HT-29 (cell line): Measurements from ENCODE around the gene OXSM. TPM values are rescaled to one million over a fixed set of nuclear protein-coding genes. Genes with fewer than 3 reads are reported as not detected.

Source experiments
- DNase-seq: peaks from one replicate; pipeline ENCODE4 v3.0.0-alpha.2; 2015; ENCODE audit warnings: low spot score
- total RNA-seq: library from RNA; depleted of rRNA; stranded (reverse); fragments of >200 nt; shearing (Covaris generic); gene quantifications from 2 replicates; pipeline ENCODE4 v1.2.3, GENCODE V29; 2014; rRNA removed

The OXSM gene
- 7.7 and 17.1 TPM in 2 replicates for total RNA-seq

DNA sequence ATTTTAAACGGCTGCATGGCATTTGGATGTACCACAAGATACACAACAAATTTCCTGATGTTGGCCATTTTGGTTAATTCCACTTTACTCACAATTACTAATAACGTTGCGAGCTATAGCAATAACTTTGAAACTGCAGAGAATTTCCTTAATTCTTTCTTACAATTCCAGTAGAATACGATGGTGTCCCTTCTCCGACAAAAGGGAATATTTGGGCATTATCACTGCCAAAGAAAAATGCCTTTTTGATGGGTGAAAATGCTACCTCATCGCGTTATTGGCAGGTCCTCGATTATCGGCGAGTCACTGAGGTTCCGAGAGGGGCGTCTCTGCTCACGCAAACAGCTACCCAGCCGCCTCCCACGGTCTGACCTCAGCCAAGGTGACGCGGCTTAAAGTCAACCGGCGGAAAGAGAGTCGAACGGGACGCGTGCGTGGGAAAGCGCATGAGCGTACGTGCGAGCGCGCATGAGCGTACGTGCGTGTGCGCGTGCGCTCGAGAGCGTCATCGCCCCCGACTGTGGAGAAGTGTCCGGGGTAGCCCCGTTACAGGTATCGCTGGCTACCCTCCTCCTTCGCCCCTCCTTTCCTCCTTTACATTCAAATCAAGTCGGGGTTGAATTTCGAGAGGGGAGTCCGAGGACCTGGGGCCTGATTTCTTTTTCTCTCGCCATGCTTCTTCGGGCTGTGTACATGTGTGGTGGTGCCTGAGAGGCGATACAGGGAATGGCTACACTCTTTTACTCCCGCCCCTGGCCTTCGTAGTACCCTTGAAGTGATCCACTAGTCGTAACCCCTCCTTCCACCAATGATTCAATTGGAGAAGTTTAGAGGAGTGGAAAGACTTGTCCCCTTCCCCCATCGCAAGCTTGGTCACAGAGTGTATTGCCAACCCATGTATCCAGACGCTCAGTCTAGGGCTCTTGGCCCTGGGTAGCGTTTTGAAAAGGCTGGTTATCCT, at the start of gene OXSM:
TSS of gene OXSM (plus strand) at position 495 of the 961 bp plus-strand sequence. CDS start 931 bp downstream, outside the sequence.
- peak; percentile 78 for DNase-seq

DNA sequence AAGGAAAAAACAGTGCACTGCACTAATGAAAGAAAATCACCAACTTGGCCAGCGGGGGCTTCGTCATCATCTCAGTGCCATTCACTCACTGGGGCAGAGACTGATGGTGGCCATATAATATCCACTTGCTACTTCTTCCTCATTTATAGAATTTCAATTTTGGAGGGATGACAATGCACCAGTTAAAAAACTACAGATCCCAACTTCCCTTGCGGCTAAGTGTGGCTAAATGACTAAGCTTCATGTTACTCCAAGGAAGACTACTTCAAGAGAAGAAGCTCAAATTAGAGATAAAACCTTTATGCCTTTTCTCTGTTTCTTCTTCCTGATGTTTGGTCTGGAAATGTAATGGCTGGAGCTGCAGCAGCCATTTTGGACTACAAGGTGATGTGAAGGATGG, 45.4 kb upstream of the OXSM start:
- no peak for DNase-seq

DNA sequence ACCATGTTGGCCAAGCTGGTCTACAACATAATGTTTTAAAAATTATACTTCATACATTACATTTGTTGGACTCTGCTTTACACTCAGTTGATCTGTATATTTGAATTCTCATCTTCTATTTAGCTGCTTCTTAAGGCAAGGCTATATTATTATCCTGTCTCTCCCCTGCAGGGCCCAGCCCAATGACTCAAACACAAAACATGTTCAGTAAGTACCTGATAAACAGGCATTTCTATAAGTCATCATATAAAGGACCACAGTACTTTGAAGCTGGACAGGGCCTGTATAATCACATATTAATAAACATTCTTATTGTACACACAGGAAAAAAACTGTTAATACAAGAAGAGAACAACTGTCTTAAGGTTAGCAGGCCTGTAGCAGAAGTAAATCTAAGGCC, 42.9 kb upstream of the OXSM start:
- DNase-seq, result no peak

DNA sequence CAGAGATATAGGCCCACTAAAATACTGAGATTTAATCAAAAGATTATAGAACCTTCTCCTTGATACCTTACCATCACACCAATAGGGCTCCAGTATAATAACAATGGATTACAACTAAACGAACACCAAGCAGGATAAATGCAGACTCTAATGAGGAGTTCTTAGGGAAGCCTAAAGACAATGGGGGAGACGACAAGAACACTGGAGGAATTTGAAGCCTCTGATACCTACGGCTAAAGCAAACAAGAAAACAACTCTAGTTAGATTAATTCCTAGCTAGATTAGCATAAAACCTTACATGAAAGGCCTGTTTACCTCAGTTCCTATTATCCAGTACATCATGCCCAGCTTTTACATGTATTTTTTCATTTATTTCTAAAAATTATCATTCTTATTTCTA, 41.7 kb upstream of the OXSM start:
- no peak for DNase-seq

DNA sequence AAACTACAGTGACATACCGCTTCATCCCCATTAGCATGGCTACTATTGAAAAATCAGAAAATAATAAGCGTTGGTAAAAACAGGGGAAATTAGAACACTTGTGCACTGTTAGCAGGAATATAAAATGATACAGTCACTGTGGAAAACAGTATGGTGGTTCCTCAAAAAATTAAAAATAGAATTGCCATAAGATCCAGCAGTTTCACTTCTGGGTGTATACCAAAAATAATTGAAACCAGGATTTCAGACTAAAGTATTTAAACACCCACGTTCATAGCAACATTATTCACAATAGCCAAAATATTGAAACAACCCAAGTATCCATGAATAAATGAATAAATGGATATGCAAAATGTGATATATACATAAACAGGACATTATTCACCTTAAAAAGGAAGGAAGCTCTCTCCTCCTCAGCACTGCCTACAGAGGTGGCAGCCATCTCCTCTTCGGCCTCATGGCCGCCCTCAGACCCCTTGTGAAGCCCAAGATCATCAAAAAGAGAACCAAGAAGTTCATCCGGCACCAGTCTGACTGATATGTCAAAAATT, 40.8 kb upstream of the OXSM start:
- no peak for DNase-seq

DNA sequence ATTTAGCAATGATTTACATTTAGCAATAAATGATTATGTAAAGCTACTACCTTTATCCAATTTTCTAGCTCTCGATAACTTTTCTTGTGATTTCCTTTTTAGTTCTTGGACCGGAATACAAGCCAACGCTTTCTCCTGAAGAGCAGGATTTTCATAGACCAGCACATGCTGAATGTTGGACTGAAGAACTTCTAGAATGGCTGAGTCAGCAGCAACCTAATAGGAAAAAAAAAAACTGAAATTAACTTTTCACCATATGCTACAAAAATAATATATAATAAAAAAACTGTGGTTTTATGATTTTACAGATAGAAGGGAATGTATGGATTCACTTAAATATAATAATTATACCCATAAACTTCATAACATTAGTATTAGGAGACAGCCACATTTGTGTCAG, 38.8 kb upstream of the OXSM start:
- DNase-seq, result no peak

DNA sequence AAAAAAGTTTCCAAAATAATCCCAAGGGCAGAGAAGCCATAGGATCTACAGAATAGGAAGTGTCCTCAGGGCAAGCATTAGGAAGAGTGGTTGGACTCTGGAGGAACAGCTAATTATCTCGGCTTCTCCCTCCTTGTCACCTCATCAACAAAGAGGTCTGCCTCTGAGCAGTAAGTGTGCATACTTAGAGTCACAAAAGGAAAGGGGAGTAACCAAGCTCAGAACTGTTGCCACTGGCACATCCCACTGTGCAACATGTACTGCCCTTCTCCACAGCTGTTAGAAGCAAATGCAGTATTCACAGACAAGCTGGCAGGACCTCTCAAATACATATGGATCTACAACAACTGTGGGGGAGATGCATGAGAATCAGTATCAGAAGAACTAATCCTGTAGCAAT, 38.2 kb upstream of the OXSM start:
- no peak for DNase-seq

DNA sequence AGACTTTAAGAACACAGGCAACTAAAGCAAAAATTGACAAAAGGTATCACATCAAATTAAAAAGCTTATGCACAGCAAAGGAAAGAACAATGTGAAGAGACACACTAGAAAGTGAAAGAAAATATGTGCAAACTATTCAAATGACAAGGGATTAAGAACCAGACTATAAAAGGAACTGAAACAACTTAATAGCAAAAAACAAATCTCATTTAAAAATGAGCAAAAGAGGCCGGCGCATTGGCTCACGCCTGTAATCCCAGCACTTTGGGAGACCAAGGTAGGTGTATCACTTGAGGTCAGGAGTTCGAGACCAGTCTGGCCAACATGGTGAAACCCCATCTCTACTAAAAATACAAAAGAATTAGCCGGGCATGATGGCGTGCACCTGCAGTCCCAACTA, 21.0 kb upstream of the OXSM start:
- DNase-seq, result no peak

DNA sequence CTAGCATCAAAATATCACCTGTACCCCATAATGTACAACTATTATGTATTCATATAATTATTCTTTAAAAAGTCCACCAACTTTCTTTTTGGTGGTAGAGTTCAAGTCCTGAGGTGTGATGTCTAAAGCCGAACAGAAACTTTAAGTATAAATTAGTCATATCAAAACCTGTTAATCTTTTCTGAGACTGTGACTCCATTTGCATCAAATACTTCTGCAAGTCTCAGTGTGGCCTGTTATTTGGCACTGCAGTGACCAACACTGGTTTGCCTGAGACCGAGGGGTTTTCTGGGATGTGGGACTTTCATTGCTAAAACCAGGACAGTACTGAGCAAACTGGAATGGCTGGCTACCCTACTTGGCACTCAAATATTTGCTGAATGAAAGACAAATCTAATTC, 14.0 kb upstream of the OXSM start:
- DNase-seq, result no peak

DNA sequence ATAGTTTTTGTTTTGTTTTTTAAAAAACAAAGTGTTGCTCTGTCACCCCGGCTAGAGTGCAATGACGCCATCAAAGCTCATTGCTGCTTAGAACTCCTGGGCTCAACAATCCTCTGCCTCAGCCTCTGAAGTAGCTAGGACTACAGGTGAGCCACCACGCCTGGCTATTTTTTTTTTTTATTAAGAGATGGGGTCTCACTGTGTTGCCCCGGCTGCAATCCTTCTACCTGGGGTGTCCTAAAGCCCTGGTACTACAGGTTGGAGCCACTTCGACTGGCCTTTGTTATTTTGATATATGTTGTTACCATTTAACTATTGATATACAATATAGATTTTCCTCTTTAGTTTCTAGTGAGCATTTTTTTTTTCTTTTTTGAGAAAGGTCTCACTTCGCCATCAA, 9.3 kb upstream of the OXSM start:
- no peak for DNase-seq

DNA sequence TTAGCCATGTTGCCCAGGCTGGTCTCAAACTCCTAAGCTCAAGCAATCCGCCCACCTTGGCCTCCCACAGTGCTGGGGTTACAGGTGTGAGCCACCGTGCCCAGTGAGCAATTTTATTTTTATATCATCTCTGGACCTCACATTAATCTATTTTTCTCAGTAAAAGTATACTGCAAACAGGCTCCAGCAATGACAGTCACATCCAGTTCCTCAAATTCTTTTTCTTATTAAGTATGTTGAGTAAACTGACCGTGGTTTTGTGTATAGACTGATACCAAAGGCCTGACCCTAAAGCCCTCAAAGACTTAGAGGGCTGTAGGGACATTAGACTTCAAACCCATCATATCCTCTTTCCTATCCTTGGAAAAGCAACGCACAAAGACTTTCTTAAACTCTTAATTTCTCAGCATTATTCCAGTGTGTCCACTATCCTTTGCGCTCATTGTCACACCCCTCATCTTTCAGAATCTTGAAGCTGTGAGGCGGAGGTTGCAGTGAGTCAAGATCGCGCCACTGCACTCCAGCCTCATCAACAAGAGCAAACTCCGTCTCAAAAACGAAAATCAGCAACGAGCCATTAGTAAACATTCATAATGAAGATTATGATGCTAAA, 8.6 kb upstream of the OXSM start:
- DNase-seq, result no peak

DNA sequence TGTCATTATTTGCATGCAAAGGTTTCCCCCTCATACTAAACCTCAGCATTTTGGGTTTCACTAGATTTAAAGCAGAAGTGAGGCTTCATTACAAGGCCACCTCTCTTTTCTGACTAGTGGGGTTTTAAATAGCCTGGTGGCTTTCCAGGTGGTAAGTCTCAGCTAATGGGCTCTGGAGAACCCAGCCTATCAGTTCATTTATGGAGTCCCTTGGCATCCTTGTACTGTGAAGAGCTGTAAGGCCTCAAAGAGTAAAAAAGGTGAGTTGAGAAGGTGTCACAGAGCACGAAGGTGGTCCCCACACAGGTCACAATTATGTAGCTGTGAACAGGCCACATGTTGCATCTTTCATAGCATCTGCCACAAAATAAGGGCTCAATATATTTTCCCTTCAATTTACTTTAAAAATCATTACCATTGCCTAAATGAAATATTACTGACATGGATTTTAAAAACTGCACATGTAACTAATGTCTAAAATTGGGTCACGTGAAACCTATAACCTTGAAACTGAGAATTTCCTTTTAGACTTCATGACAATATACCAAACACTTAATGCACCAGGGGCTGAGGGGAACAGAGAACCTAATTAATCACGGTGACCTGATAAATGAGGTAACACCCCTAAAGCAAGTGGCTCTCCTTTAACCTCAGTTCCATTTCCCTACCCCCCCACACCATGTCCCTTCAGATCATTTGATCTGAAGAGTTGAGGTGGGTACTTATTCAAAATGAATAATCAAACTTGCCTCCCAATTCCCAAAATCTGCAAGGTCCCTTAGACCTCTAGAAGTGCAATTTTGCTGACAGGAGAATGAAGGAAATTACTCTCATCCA, 7.9 kb upstream of the OXSM start:
- no peak for DNase-seq

DNA sequence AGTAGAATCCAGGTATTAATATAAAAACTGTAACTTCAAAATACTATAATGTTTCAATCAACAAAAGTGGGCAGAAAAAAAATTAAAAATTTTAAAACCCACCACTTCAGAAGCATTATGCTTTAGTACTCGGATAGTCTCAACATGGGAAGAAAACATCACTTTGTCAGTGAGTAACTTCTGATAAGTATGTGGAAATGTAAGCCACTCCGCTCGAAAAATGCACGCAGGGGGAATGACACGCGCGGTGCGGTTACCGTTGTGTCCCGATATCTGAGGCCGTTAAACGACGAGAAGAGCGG, 7.3 kb upstream of the OXSM start:
- DNase-seq, result no peak

DNA sequence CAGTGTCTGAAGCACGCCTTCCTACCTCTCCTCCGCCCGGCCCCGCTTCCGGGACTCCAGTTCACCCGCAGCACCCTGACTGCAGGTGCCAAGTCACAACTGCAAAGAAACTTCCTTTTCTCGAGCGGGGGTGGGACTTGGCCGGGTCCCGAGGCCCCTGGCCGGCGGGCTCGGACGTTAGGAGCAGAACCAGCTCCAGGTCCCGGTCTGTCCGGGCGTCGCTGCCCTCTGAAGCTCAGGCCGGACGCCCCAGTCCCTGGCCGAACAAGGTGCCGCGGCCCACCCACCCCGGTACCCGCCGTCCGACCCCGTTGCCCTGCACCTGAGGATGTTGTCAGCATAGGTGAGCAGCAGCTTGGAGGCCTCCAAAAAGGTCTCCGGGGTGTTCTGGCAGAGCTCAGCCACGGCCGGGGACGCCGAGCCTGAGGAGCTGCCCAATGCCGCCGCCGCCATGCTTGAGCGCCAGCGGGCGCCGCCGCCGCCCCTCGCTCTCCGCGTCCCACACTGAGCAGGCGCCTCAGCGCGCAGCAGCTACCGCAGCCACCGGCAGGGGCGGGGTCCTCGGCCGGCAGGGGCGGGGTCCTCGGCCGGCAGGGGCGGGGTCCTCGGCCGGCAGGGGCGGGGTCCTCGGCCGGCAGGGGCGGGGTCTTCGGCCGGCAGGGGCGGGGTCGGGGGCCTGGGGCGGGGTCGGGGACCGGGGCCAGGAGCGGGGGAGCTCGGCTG, 6.8 kb upstream of the OXSM start, which contains the start of gene NGLY1:
TSS of gene NGLY1 (minus strand) at position 506 of the 723 bp plus-strand sequence. CDS start at position 453, 53 bp downstream.
- peak; percentile 56 for DNase-seq

DNA sequence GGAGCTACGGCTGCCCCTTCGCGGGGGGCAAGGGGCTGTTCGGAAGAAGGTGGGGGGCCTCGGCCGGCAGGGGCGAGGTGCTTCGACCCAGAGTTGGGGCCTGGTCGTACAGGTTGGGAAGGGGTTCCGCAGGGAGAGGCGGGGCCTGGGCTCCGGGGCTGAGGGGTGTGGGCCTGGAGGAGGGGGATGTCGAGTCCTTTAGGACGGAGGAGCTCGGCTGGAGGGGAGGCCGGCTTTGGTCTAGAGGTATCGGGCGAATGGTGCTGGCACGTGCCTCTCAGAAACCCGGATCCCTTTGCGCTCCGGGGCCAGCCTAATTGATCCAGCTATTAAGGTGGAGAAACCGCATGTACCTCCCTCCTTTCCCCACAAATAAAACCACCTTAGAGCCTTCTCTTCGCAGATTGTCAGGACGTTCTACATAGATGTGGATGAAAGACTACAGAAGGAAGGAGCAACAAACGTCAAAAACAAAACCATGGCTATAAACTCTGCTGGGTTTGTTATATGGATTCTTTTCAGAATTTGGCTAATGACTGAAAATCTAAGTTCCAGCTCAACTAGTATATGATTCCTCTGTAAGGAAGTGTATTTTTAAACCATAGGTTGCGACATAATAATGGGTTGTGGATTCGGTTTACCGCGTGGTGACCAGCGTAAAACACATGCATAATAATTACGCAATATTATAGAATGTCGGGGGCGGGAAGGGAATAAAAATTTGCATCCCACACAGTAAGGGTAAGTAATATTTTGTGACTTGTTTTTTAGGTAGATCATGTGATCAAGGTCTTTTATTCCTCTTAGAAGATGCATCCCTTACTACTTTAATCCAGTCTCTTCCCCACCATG, 6.0 kb upstream of the OXSM start:
- peak; percentile 38 for DNase-seq

DNA sequence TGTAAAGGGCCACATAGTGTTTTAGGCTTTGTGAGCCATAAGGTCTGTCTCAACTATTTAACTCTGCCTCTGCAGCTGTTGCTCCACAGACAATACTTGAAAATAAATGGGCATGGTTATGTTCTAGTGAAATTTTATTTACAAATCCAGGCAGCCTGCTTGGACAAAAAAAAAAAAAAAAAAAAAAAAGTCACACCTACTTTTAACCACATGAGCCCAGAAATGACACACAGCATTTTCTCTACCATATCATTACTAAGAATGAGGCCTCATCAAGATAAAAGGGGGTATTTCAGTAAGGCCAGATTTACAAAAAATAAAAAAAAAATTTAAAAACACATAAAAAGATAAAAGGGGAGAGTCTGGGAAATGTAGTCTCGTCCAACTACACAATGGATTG, 4.9 kb upstream of the OXSM start:
- DNase-seq, result no peak

DNA sequence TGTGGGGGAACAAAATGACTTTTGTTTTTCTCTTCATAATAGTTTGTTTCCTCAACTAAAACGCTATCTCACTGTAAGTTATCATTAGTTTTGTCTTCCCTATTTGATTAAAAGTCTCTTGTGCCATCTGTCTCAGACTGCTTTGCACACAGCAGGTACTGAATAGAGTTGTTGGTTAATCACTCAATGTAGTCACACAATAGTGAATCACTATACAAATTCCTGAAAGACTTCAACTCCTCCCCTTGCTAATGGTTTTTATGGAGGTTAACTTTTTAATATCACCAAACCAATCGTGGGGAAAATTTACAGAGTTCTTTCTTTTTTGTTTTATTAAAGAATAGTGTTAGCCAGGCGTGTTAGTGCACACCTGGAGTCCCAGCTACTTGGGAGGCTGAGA, 4.1 kb upstream of the OXSM start:
- no peak for DNase-seq

DNA sequence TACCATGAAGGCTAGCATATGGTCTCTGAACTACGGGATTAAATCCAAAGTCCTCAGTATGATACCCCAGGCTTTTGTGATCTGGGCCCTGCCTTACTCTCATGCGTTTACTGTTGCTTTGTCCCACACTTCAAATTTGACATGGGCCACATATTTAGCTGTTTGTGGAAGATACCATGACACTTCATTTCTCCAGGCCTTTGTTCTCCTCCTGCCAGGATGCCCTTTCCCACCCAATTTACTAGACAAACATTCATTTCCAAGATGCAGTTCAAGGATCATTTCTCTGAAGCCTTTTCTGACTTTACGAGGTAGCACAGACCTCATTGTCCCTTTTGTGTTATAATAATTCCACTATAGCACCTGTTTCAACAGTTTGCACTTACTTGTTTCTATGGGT, 2.2 kb upstream of the OXSM start:
- DNase-seq, result no peak

DNA sequence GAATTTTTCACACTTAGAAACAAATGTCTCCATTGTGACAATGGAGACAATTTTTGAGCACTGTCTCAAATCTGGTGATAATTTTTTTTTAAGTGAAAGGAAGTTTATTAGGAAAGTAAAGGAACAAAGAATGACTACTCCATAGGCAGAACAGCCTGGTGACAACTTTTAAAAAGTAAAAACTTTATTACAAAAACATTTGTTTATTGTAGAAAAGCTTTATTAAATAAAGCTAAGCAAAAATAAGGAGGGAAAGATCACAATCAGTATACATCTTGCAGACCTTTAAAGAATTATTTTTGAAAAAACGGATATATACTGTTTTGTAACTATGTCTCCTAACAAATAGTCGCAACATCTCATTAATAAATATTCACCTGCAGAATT, 688 bp upstream of the OXSM start:
- no peak for DNase-seq

DNA sequence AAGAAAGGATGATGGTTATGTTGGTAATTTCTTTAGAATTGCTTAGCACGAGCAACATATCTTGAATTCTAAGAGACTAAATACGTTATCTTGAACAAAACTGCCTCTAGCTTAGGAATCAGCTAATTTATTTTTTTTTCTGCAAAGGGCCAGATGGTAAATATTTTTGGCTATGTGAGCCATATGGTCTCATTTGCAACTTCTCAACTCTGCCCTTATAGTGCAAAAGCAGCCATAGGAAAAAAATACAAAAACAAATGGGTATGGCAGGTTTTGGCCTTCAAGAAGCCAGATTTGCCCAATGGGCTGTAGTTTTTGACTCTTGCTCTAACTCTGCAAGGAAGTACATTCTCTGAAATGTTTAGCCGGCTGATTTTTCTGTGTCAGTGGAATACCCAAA, 11.9 kb downstream of the OXSM start:
- no peak for DNase-seq
